Sigmoid colon (tissue), 7 donors: Measurements from ENCODE around the gene DZANK1. TPM values are rescaled to one million over a fixed set of nuclear protein-coding genes. Genes with fewer than 3 reads are reported as not detected.

Experiments used
- DNase-seq: peaks from one replicate; pipeline ENCODE4 v3.0.0-alpha.2; 2019
- H3K27ac ChIP-seq, 4 donors: fragments of 200-600 bp; sonication (generic); one replicate each; pipeline ENCODE4 v1.5.1; 2016 to 2019; ENCODE audit warnings: mild to moderate bottlenecking in 1 of 4
- H3K27me3 ChIP-seq, 3 donors: fragments of 200-600 bp; sonication (generic); one replicate each; pipeline ENCODE4 v1.5.1; 2019; ENCODE audit warnings: mild to moderate bottlenecking in 1 of 3
- H3K36me3 ChIP-seq, 4 donors: fragments of 200-600 bp; sonication (generic); one replicate each; pipeline ENCODE4 v1.5.1; 2016 to 2019
- H3K4me1 ChIP-seq, 4 donors: fragments of 200-600 bp; sonication (generic); one replicate each; pipeline ENCODE4 v1.5.1; 2017 to 2019
- H3K4me3 ChIP-seq, 4 donors: fragments of 200-600 bp; sonication (generic); one replicate each; pipeline ENCODE4 v1.5.1; 2017 to 2019; ENCODE audit warnings: mild to moderate bottlenecking in 2 of 4, moderate library complexity in 1 of 4
- H3K9me3 ChIP-seq, 4 donors: fragments of 200-600 bp in 3 of 4; sonication (generic) in 3 of 4; one replicate each; pipeline versions ENCODE4 v1.5.1 to v1.6.1; 2013 to 2019
- EP300 ChIP-seq, 4 donors: sonication (generic); formaldehyde crosslinking; IDR thresholded peaks; one replicate each; pipeline ENCODE4 v1.6.1; 2017; ENCODE audit warnings: antibody characterized with exemption in 4 of 4
- POLR2A ChIP-seq, 2 donors: fragments of 450-650 bp; IDR thresholded peaks; one replicate each; pipeline ENCODE4 v1.6.1; 2016; ENCODE audit warnings: antibody characterized with exemption in 2 of 2, mild to moderate bottlenecking in 2 of 2, moderate library complexity in 2 of 2
- POLR2AphosphoS5 ChIP-seq, 4 donors: sonication (generic); formaldehyde crosslinking; IDR thresholded peaks; one replicate each; pipeline ENCODE4 v1.6.1; 2017; ENCODE audit warnings: antibody characterized with exemption in 4 of 4
- WGBS, 2 donors: extraction: QIAGEN DNeasy Blood & Tissue Kit; methylation state at CpG; one replicate each; pipeline ENCODE4 v1.1.7; 2013; 5-methylcytosine and 5-hydroxymethylcytosine counted together
- intact Hi-C: fragments of 100-400 bp; cut with DNase I; formaldehyde crosslinking; loops from one replicate; pipeline ENCODE4 v1.15.1; 2023
- polyA plus RNA-seq, 3 donors: library from polyadenylated mRNA; stranded (reverse); fragments of 200-250 nt; gene quantifications; one replicate each; pipeline ENCODE4 v1.2.3, GENCODE V29; 2013
- total RNA-seq, 4 donors: library from RNA; depleted of rRNA; stranded (reverse); fragments of >200 nt; gene quantifications; one replicate each; pipeline ENCODE4 v1.1.0, GENCODE V29; 2016
- TF ChIP-seq, protein P1 (sequence below), 4 experiments: fragments of 450-650 bp in 3 of 4; fragments of 200-600 bp in 1 of 4; IDR thresholded peaks; one replicate each; pipeline ENCODE4 v1.5.1; 2016 to 2019; ENCODE audit warnings: antibody characterized with exemption in 4 of 4, mild to moderate bottlenecking in 3 of 4, moderate library complexity in 2 of 4
- donor health status: healthy with polysubstance abuse.
- donor health status: Bipolar disorder and iron deficiency.
- donor health status: healthy.

DZANK1 gene
- total RNA-seq (1 to 10 TPM; 1.2 to 2.9 (median 2.2) TPM), polyA plus RNA-seq (1 to 10 TPM in 2 of 3 donors, under 1 TPM in 1; 0.69 to 4.2 (median 1.4) TPM)

DNA sequence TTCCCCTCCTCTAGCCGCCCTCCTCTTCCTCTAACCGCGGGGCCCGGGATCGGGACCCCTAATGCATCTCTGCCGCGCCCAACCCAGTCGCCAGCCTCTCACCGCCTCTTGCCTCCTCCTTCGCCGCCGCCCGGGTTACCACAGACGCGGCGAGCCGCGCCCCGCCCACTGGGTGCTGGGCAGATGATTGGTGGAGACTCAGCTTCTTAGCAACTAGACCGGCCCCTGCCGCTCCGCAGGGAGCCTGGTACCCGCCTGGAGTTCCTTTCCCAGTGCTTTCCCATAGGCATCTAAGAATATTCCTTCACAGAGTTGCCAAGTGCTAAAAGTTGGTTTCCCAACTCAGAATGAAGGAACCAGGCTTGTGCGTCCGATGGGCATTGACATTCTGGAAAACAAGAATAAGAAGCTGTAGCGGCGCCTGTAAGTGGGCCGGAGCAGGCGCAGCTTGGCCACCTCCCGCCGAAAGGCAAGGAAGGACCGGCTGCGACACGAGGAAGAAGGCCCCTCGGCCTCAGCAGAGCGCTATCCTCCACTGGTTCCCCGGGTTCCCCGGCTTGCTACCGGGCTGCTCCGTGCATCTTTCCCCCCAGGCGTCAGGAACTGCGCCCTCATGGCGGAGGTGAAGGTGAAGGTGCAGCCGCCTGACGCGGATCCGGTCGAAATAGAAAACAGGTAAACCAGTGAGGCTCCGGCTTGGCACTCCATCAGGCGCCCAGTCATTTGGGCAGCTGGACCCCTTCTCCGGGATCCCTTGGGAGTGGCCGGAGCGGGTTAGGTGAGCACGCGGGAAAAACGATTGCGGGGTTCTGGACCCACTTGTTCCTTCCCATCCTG, at the start of gene DZANK1, which contains the start of gene POLR3F:
TSS of gene DZANK1 (minus strand) at position 137 of the 837 bp plus-strand sequence. CDS start 1,672 bp downstream, outside the sequence.
TSS of gene POLR3F (plus strand) at position 497 of the 837 bp plus-strand sequence. CDS start at position 614, 117 bp downstream.
- peaks cover 0 to 21% (median 15%) of the 10 kb centered on the region in 4 donors for H3K4me1 ChIP-seq
- intact Hi-C loops = loop anchor here (5.0 to 10.0 kb wide), 6 partner anchors 40 to 1740 kb away; partner anchors contain the start of genes KAT14, PET117, SEC23B and SMIM26
- H3K36me3 ChIP-seq = peaks cover 0 to 26% (median 5%) of the 10 kb centered on the region in 4 donors
- no peaks in the 10 kb centered on the region for H3K9me3 ChIP-seq
- DNase-seq = peak; percentile 96
- no peaks in the 10 kb centered on the region for H3K27me3 ChIP-seq
- H3K27ac ChIP-seq = peak within 1 kb of the TSS; percentile 80 to 86 (median 82)
- H3K4me3 ChIP-seq = peak within 1 kb of the TSS; percentile 66 to 86 (median 82)
- TF ChIP-seq POLR2A (IDR thresholded peaks at IDR 0.05) (peak in 1 of 2 donors; percentile 18), EP300 (IDR thresholded peaks at IDR 0.05) (no peak), POLR2AphosphoS5 (IDR thresholded peaks at IDR 0.05) (peak; percentile 73 to 86 (median 78))
- TF ChIP-seq, protein P1, sequence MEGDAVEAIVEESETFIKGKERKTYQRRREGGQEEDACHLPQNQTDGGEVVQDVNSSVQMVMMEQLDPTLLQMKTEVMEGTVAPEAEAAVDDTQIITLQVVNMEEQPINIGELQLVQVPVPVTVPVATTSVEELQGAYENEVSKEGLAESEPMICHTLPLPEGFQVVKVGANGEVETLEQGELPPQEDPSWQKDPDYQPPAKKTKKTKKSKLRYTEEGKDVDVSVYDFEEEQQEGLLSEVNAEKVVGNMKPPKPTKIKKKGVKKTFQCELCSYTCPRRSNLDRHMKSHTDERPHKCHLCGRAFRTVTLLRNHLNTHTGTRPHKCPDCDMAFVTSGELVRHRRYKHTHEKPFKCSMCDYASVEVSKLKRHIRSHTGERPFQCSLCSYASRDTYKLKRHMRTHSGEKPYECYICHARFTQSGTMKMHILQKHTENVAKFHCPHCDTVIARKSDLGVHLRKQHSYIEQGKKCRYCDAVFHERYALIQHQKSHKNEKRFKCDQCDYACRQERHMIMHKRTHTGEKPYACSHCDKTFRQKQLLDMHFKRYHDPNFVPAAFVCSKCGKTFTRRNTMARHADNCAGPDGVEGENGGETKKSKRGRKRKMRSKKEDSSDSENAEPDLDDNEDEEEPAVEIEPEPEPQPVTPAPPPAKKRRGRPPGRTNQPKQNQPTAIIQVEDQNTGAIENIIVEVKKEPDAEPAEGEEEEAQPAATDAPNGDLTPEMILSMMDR (IDR thresholded peaks at IDR 0.05) = no peak
- WGBS, 2 donors = 0% methylated on average over 57 of the region's 57 CpGs

DNA sequence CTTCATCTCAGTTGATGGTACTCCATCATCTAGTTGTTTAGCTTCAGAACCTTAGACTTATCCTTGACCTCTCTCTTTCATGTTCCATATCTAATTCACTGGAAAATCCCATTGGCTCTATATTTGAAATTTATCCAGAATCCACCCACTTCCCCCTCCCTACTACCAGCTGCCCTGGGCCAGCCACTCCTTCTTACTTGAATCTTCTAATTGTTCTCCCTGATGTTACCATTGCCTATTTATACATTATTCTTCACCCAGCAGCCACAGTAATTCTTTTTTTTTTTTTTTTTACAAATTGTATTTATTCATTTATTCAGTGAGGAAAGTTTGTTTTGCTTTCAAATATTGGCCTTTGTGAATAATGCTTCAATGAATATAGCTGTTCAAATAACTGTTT, 49.1 kb upstream of the DZANK1 start:
- intact Hi-C loops = no loop called here
- no peak for DNase-seq

DNA sequence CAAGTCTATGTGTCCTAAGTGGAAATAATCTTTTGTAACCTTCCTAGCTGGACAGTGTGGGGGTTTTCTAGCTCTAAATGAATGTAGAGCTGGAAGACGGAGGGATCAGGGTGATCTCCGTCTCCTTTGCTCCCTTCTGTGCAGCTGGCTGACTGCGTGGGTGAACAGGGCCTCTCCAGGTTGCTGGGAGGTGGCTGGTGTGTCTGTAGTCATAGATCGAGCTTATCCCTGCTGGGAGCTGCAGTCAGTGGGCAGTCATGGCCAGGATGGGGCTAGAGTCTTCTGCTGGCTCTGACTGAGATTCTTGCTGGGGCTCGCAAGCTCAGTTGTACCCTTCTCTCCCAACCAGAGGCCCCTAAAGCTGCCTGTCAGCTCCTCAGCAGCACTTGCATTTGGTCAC, 47.3 kb upstream of the DZANK1 start:
- no peak for TF ChIP-seq POLR2AphosphoS5 (IDR thresholded peaks at IDR 0.05)
- TF ChIP-seq POLR2A (IDR thresholded peaks at IDR 0.05) = no peak
- no peak for TF ChIP-seq EP300 (IDR thresholded peaks at IDR 0.05)
- TF ChIP-seq, protein P1 (IDR thresholded peaks at IDR 0.05) = no peak
- peaks cover 5 to 70% (median 9%) of the 10 kb centered on the region in 4 donors for H3K36me3 ChIP-seq
- 93 to 94% methylated on average over 5 of the region's 5 CpGs for WGBS, 2 donors
- peaks cover 0 to 1% (median 0%) of the 10 kb centered on the region in 4 donors for H3K4me1 ChIP-seq
- DNase-seq = no peak
- H3K27ac ChIP-seq = no peak overlapping the region
- no peaks in the 10 kb centered on the region for H3K27me3 ChIP-seq
- intact Hi-C loops = no loop called here
- H3K9me3 ChIP-seq = no peaks in the 10 kb centered on the region
- H3K4me3 ChIP-seq = no peak overlapping the region

More for the DNA sequence above, 49.1 kb upstream of the DZANK1 start:
- Histone ChIP-seq H3K4me3 (no peak overlapping the region), H3K27me3 (no peaks in the 10 kb centered on the region), H3K36me3 (peaks cover 2 to 57% (median 9%) of the 10 kb centered on the region in 4 donors), H3K9me3 (no peaks in the 10 kb centered on the region), H3K27ac (no peak overlapping the region), H3K4me1 (no peaks in the 10 kb centered on the region)
- TF ChIP-seq, protein P1 (IDR thresholded peaks at IDR 0.05) = no peak
- no peak for TF ChIP-seq EP300 (IDR thresholded peaks at IDR 0.05)
- no peak for TF ChIP-seq POLR2A (IDR thresholded peaks at IDR 0.05)
- TF ChIP-seq POLR2AphosphoS5 (IDR thresholded peaks at IDR 0.05) = no peak

DNA sequence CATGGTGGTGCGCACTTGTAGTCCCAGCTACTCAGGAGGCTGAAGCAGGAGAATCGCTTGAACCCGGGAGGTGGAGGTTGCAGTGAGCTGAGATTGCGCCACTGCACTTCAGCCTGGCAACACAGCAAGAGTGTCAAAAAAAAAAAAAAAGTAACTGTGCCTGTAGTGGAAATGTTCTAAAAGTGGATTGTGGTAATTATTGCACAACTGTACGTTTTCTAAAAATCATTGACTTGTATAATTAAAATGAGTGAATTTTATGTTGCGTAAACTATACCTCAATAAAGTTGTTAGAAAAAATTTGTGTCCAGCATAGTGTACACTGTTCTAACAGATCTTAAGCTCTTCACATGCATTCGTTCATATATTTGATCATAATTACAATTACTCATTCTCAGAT, 46.4 kb upstream of the DZANK1 start:
- H3K36me3 ChIP-seq = peaks cover 5 to 70% (median 9%) of the 10 kb centered on the region in 4 donors
- TF ChIP-seq EP300 (IDR thresholded peaks at IDR 0.05) = no peak
- TF ChIP-seq POLR2AphosphoS5 (IDR thresholded peaks at IDR 0.05) = no peak
- TF ChIP-seq, protein P1 (IDR thresholded peaks at IDR 0.05) = no peak
- no peak for TF ChIP-seq POLR2A (IDR thresholded peaks at IDR 0.05)
- H3K4me3 ChIP-seq = no peak overlapping the region
- intact Hi-C loops = no loop called here
- no peak for DNase-seq
- H3K27ac ChIP-seq = no peak overlapping the region
- H3K9me3 ChIP-seq = no peaks in the 10 kb centered on the region
- 88 to 89% methylated on average over 7 of the region's 7 CpGs for WGBS, 2 donors
- H3K27me3 ChIP-seq = no peaks in the 10 kb centered on the region
- H3K4me1 ChIP-seq = peaks cover 0 to 10% (median 9%) of the 10 kb centered on the region in 4 donors
